ENCODE data around the gene MOCS1. TPM values are rescaled to one million over a fixed set of nuclear protein-coding genes. Genes with fewer than 3 reads are reported as not detected.

MOCS1 gene
- total RNA-seq, 2 experiments from 2014 or later, result 3.3 to 4.1 TPM

GRCh38 chr6:39923394-39923793 lies 10.9 kb downstream of the MOCS1 start:
- Mint-ChIP-seq H3K4me1 (peaks cover 10% of the 10 kb centered on the region), H3K36me3 (peaks cover 6% of the 10 kb centered on the region), H3K4me3 (no peak overlapping the region), H3K9me3 (peaks cover 5% of the 10 kb centered on the region), H3K27ac (no peak overlapping the region), H3K27me3 (no peaks in the 10 kb centered on the region)
- DNase-seq, result no peak

- Mint-ChIP-seq H3K27me3 (no peaks in the 10 kb centered on the region), H3K9me3 (peaks cover 5% of the 10 kb centered on the region), H3K4me1 (peaks cover 10% of the 10 kb centered on the region), H3K36me3 (peaks cover 6% of the 10 kb centered on the region), H3K4me3 (no peak overlapping the region), H3K27ac (no peak overlapping the region)
- no peak for DNase-seq
Measured at GRCh38 chr6:39922821-39923220, 11.4 kb downstream of the MOCS1 start.

GRCh38 chr6:39920157-39920556 lies 14.1 kb downstream of the MOCS1 start:
- Mint-ChIP-seq H3K27me3 (no peaks in the 10 kb centered on the region), H3K9me3 (no peaks in the 10 kb centered on the region), H3K4me3 (no peak overlapping the region)

GRCh38 chr6:39918831-39919230 lies 15.4 kb downstream of the MOCS1 start:
- H3K4me1 Mint-ChIP-seq, result peaks cover 5% of the 10 kb centered on the region
- H3K4me3 Mint-ChIP-seq, result no peak overlapping the region
- no peaks in the 10 kb centered on the region for H3K9me3 Mint-ChIP-seq
- no peaks in the 10 kb centered on the region for H3K27me3 Mint-ChIP-seq
- no peak for DNase-seq
- H3K36me3 Mint-ChIP-seq, result peaks cover 5% of the 10 kb centered on the region
- no peak overlapping the region for H3K27ac Mint-ChIP-seq

More at GRCh38 chr6:39920157-39920556, 14.1 kb downstream of the MOCS1 start:
- no peak overlapping the region for H3K27ac Mint-ChIP-seq
- H3K4me1 Mint-ChIP-seq, result peaks cover 5% of the 10 kb centered on the region
- H3K36me3 Mint-ChIP-seq, result peaks cover 7% of the 10 kb centered on the region
- DNase-seq, result no peak

GRCh38 chr6:39917981-39918380 lies 16.3 kb downstream of the MOCS1 start:
- Mint-ChIP-seq H3K4me3 (no peak overlapping the region), H3K4me1 (peaks cover 3% of the 10 kb centered on the region), H3K27me3 (no peaks in the 10 kb centered on the region), H3K36me3 (peaks cover 5% of the 10 kb centered on the region), H3K27ac (no peak overlapping the region), H3K9me3 (no peaks in the 10 kb centered on the region)
- no peak for DNase-seq

GRCh38 chr6:39917329-39917728 lies 16.9 kb downstream of the MOCS1 start:
- Mint-ChIP-seq H3K27me3 (no peaks in the 10 kb centered on the region), H3K4me1 (no peaks in the 10 kb centered on the region), H3K4me3 (no peak overlapping the region), H3K27ac (no peak overlapping the region), H3K36me3 (peaks cover 5% of the 10 kb centered on the region), H3K9me3 (no peaks in the 10 kb centered on the region)
- no peak for DNase-seq

GRCh38 chr6:39915866-39916265 lies 18.4 kb downstream of the MOCS1 start:
- Mint-ChIP-seq H3K36me3 (peaks cover 5% of the 10 kb centered on the region), H3K4me3 (no peak overlapping the region), H3K4me1 (no peaks in the 10 kb centered on the region), H3K27me3 (no peaks in the 10 kb centered on the region), H3K27ac (no peak overlapping the region), H3K9me3 (no peaks in the 10 kb centered on the region)
- DNase-seq, result no peak

- Mint-ChIP-seq H3K27me3 (no peaks in the 10 kb centered on the region), H3K4me1 (no peaks in the 10 kb centered on the region)
Measured at GRCh38 chr6:39914239-39914638, 20.0 kb downstream of the MOCS1 start.

GRCh38 chr6:39913391-39913916 lies 20.8 kb downstream of the MOCS1 start:
- no peaks in the 10 kb centered on the region for H3K27me3 Mint-ChIP-seq
- H3K4me1 Mint-ChIP-seq, result no peaks in the 10 kb centered on the region
- H3K27ac Mint-ChIP-seq, result no peak overlapping the region
- H3K9me3 Mint-ChIP-seq, result no peaks in the 10 kb centered on the region
- no peak for DNase-seq
- H3K36me3 Mint-ChIP-seq, result peaks cover 5% of the 10 kb centered on the region
- H3K4me3 Mint-ChIP-seq, result no peak overlapping the region

More at GRCh38 chr6:39914239-39914638, 20.0 kb downstream of the MOCS1 start:
- peaks cover 5% of the 10 kb centered on the region for H3K36me3 Mint-ChIP-seq
- H3K27ac Mint-ChIP-seq, result no peak overlapping the region
- no peak overlapping the region for H3K4me3 Mint-ChIP-seq
- H3K9me3 Mint-ChIP-seq, result no peaks in the 10 kb centered on the region
- no peak for DNase-seq

GRCh38 chr6:39912446-39912845 lies 21.8 kb downstream of the MOCS1 start:
- H3K4me1 Mint-ChIP-seq, result no peaks in the 10 kb centered on the region
- peaks cover 5% of the 10 kb centered on the region for H3K36me3 Mint-ChIP-seq
- no peak for DNase-seq
- no peak overlapping the region for H3K27ac Mint-ChIP-seq
- no peak overlapping the region for H3K4me3 Mint-ChIP-seq
- no peaks in the 10 kb centered on the region for H3K9me3 Mint-ChIP-seq
- H3K27me3 Mint-ChIP-seq, result no peaks in the 10 kb centered on the region

- Mint-ChIP-seq H3K27me3 (no peaks in the 10 kb centered on the region), H3K27ac (no peak overlapping the region), H3K4me1 (no peaks in the 10 kb centered on the region)
Measured at GRCh38 chr6:39911513-39912125, 22.6 kb downstream of the MOCS1 start.

GRCh38 chr6:39910744-39911143 lies 23.5 kb downstream of the MOCS1 start:
- no peak overlapping the region for H3K27ac Mint-ChIP-seq
- no peaks in the 10 kb centered on the region for H3K4me1 Mint-ChIP-seq
- no peak overlapping the region for H3K4me3 Mint-ChIP-seq
- no peaks in the 10 kb centered on the region for H3K27me3 Mint-ChIP-seq
- H3K36me3 Mint-ChIP-seq, result no peaks in the 10 kb centered on the region
- no peak for DNase-seq
- no peaks in the 10 kb centered on the region for H3K9me3 Mint-ChIP-seq

More at GRCh38 chr6:39911513-39912125, 22.6 kb downstream of the MOCS1 start:
- Mint-ChIP-seq H3K4me3 (no peak overlapping the region), H3K36me3 (peaks cover 3% of the 10 kb centered on the region), H3K9me3 (no peaks in the 10 kb centered on the region)
- no peak for DNase-seq

- no peaks in the 10 kb centered on the region for H3K36me3 Mint-ChIP-seq
- no peak overlapping the region for H3K27ac Mint-ChIP-seq
- no peaks in the 10 kb centered on the region for H3K27me3 Mint-ChIP-seq
- DNase-seq, result no peak
- no peaks in the 10 kb centered on the region for H3K4me1 Mint-ChIP-seq
- no peak overlapping the region for H3K4me3 Mint-ChIP-seq
- no peaks in the 10 kb centered on the region for H3K9me3 Mint-ChIP-seq
Measured at GRCh38 chr6:39910164-39910563, 24.1 kb downstream of the MOCS1 start.

GRCh38 chr6:39909701-39910100 lies 24.6 kb downstream of the MOCS1 start:
- H3K4me3 Mint-ChIP-seq, result no peak overlapping the region
- H3K4me1 Mint-ChIP-seq, result no peaks in the 10 kb centered on the region
- no peak for DNase-seq
- no peaks in the 10 kb centered on the region for H3K27me3 Mint-ChIP-seq
- H3K36me3 Mint-ChIP-seq, result no peaks in the 10 kb centered on the region
- no peaks in the 10 kb centered on the region for H3K9me3 Mint-ChIP-seq
- H3K27ac Mint-ChIP-seq, result no peak overlapping the region

- no peaks in the 10 kb centered on the region for H3K36me3 Mint-ChIP-seq
- H3K27ac Mint-ChIP-seq, result no peak overlapping the region
- no peaks in the 10 kb centered on the region for H3K9me3 Mint-ChIP-seq
- H3K4me3 Mint-ChIP-seq, result no peak overlapping the region
- no peaks in the 10 kb centered on the region for H3K27me3 Mint-ChIP-seq
- H3K4me1 Mint-ChIP-seq, result no peaks in the 10 kb centered on the region
- no peak for DNase-seq
Measured at GRCh38 chr6:39908838-39909583, 25.3 kb downstream of the MOCS1 start.
